Neural progenitor cell (in vitro differentiated cells): ENCODE results near the gene LPIN2. TPM values are rescaled to one million over a fixed set of nuclear protein-coding genes. Genes with fewer than 3 reads are reported as not detected.

Source experiments
- DNase-seq: peaks from one replicate; pipeline ENCODE4 v3.0.0-alpha.2; 2016; ENCODE audit warnings: low spot score
- H2AFZ ChIP-seq: fragments of 200-600 bp; sonication (generic); replicated peaks from 2 replicates; pipeline ENCODE4 v1.6.1; 2016; ENCODE audit warnings: antibody characterized with exemption
- H3F3A ChIP-seq: fragments of 200-600 bp; sonication (generic); 2 replicates; pipeline ENCODE4 v1.6.1; 2016; ENCODE audit warnings: antibody characterized with exemption, low read depth
- H3K27ac ChIP-seq: fragments of 200-600 bp; sonication (generic); 2 replicates; pipeline ENCODE4 v1.5.1; 2016; ENCODE audit warnings: mild to moderate bottlenecking
- H3K27me3 ChIP-seq: fragments of 200-600 bp; sonication (generic); 2 replicates; pipeline ENCODE4 v1.6.1; 2016; ENCODE audit warnings: mild to moderate bottlenecking, moderate library complexity
- H3K36me3 ChIP-seq: fragments of 200-600 bp; sonication (generic); 2 replicates; pipeline ENCODE4 v1.5.1; 2016
- H3K4me1 ChIP-seq: fragments of 200-600 bp; sonication (generic); 2 replicates; pipeline ENCODE4 v1.6.1; 2016; ENCODE audit warnings: mixed run types
- H3K4me2 ChIP-seq: fragments of 200-600 bp; sonication (generic); 2 replicates; pipeline ENCODE4 v1.6.1; 2016
- H3K4me3 ChIP-seq: fragments of 200-600 bp; sonication (generic); 2 replicates; pipeline ENCODE4 v1.5.1; 2016
- H3K79me2 ChIP-seq: fragments of 200-600 bp; sonication (generic); 2 replicates; pipeline ENCODE4 v1.6.1; 2016; ENCODE audit warnings: low read depth
- H3K9ac ChIP-seq: fragments of 200-600 bp; sonication (generic); 2 replicates; pipeline ENCODE4 v1.6.1; 2016
- H3K9me3 ChIP-seq: fragments of 200-600 bp; sonication (generic); 2 replicates; pipeline ENCODE4 v1.5.1; 2016; ENCODE audit warnings: low read depth
- H4K20me1 ChIP-seq: fragments of 200-600 bp; sonication (generic); 2 replicates; pipeline ENCODE4 v1.6.1; 2016; ENCODE audit warnings: low read depth
- H3K27ac Mint-ChIP-seq: 3 replicates; pipeline ENCODE4 v1.8.0; 2021; ENCODE audit warnings: mixed read lengths
- H3K27me3 Mint-ChIP-seq: 2 replicates; pipeline ENCODE4 v1.8.0; 2022; ENCODE audit warnings: low read depth, mild to moderate bottlenecking, inconsistent platforms, moderate library complexity, mixed read lengths; ENCODE audit not compliant: insufficient read depth
- H3K36me3 Mint-ChIP-seq: 3 replicates; pipeline ENCODE4 v1.8.0; 2021; ENCODE audit warnings: mixed read lengths
- H3K4me1 Mint-ChIP-seq: 3 replicates; pipeline ENCODE4 v1.8.0; 2021; ENCODE audit warnings: mixed read lengths
- H3K4me3 Mint-ChIP-seq: 3 replicates; pipeline ENCODE4 v1.8.0; 2021; ENCODE audit warnings: mild to moderate bottlenecking, moderate library complexity, mixed read lengths
- H3K9me3 Mint-ChIP-seq: 3 replicates; pipeline ENCODE4 v1.8.0; 2020; ENCODE audit warnings: mixed read lengths
- CTCF ChIP-seq: fragments of 200-600 bp; sonication (generic); IDR thresholded peaks from 2 replicates; pipeline ENCODE4 v1.5.1; 2017; ENCODE audit warnings: antibody characterized with exemption, mild to moderate bottlenecking
- EZH2 ChIP-seq: fragments of 200-600 bp; sonication (generic); IDR thresholded peaks from 2 replicates; pipeline ENCODE4 v1.6.1; 2017; ENCODE audit warnings: antibody characterized with exemption, mild to moderate bottlenecking, moderate library complexity
- EZH2phosphoT487 ChIP-seq: fragments of 200-600 bp; sonication (generic); IDR thresholded peaks from 2 replicates; pipeline ENCODE4 v1.6.1; 2017; ENCODE audit warnings: antibody characterized with exemption
- total RNA-seq: library from RNA; depleted of rRNA; stranded (reverse); fragments of >200 nt; gene quantifications from 2 replicates; pipeline ENCODE4 v1.2.3, GENCODE V29; 2015; ENCODE audit warnings: low replicate concordance

Gene LPIN2
- total RNA-seq, 1 donor from 2014 or later: 32.1 TPM

- peaks cover 43% of the 10 kb centered on the region for H3K4me1 Mint-ChIP-seq
- Histone ChIP-seq H2AFZ (peak overlapping the region; percentile 77), H3K27me3 (no peaks in the 10 kb centered on the region), H3K27ac (no peak overlapping the region), H3K4me3 (no peak overlapping the region), H3F3A (peaks cover 24% of the 10 kb centered on the region), H3K9me3 (no peaks in the 10 kb centered on the region), H3K79me2 (no peaks in the 10 kb centered on the region), H3K4me2 (peak overlapping the region; percentile 36), H3K36me3 (no peaks in the 10 kb centered on the region), H3K9ac (no peak overlapping the region), H3K4me1 (peaks cover 52% of the 10 kb centered on the region), H4K20me1 (no peaks in the 10 kb centered on the region)
- H3K27me3 Mint-ChIP-seq: peaks cover 9% of the 10 kb centered on the region
- DNase-seq: peak; percentile 30
- no peak overlapping the region for H3K4me3 Mint-ChIP-seq
- TF ChIP-seq CTCF: no peak
- TF ChIP-seq EZH2phosphoT487: no peak
- TF ChIP-seq EZH2: no peak
- peak overlapping the region; percentile 82 for H3K27ac Mint-ChIP-seq
- no peaks in the 10 kb centered on the region for H3K36me3 Mint-ChIP-seq
- H3K9me3 Mint-ChIP-seq: no peaks in the 10 kb centered on the region
Measured at GRCh38 chr18:3046216-3046808, 33.4 kb upstream of the LPIN2 start.

- Histone ChIP-seq H3K4me2 (no peak overlapping the region), H3K36me3 (no peaks in the 10 kb centered on the region), H4K20me1 (no peaks in the 10 kb centered on the region), H3K27me3 (no peaks in the 10 kb centered on the region), H3K4me1 (peaks cover 48% of the 10 kb centered on the region), H2AFZ (no peak overlapping the region), H3K9me3 (no peaks in the 10 kb centered on the region), H3F3A (peaks cover 30% of the 10 kb centered on the region), H3K27ac (no peak overlapping the region), H3K79me2 (no peaks in the 10 kb centered on the region), H3K9ac (no peak overlapping the region), H3K4me3 (no peak overlapping the region)
- peak overlapping the region; percentile 57 for H3K27ac Mint-ChIP-seq
- H3K9me3 Mint-ChIP-seq: no peaks in the 10 kb centered on the region
- peaks cover 6% of the 10 kb centered on the region for H3K27me3 Mint-ChIP-seq
- H3K36me3 Mint-ChIP-seq: no peaks in the 10 kb centered on the region
- H3K4me1 Mint-ChIP-seq: peaks cover 38% of the 10 kb centered on the region
- TF ChIP-seq EZH2 (no peak), CTCF (no peak), EZH2phosphoT487 (no peak)
- no peak for DNase-seq
- no peak overlapping the region for H3K4me3 Mint-ChIP-seq
Measured at GRCh38 chr18:3044931-3045698, 32.2 kb upstream of the LPIN2 start.

- H4K20me1 ChIP-seq: no peaks in the 10 kb centered on the region
- DNase-seq: no peak
- no peak overlapping the region for H3K9ac ChIP-seq
- H3K79me2 ChIP-seq: no peaks in the 10 kb centered on the region
- no peaks in the 10 kb centered on the region for H3K27me3 ChIP-seq
- Mint-ChIP-seq H3K9me3 (peaks cover 3% of the 10 kb centered on the region), H3K27ac (no peak overlapping the region), H3K36me3 (no peaks in the 10 kb centered on the region), H3K27me3 (peaks cover 6% of the 10 kb centered on the region), H3K4me3 (no peak overlapping the region), H3K4me1 (peaks cover 35% of the 10 kb centered on the region)
- H3K27ac ChIP-seq: no peak overlapping the region
- no peak overlapping the region for H2AFZ ChIP-seq
- H3K9me3 ChIP-seq: no peaks in the 10 kb centered on the region
- no peak overlapping the region for H3K4me2 ChIP-seq
- TF ChIP-seq CTCF (no peak), EZH2phosphoT487 (no peak), EZH2 (no peak)
- no peak overlapping the region for H3K4me3 ChIP-seq
- peaks cover 32% of the 10 kb centered on the region for H3K4me1 ChIP-seq
- peaks cover 18% of the 10 kb centered on the region for H3F3A ChIP-seq
- H3K36me3 ChIP-seq: no peaks in the 10 kb centered on the region
Measured at GRCh38 chr18:3042379-3042778, 29.4 kb upstream of the LPIN2 start.
